Natural killer cell (primary cell): ENCODE measurements around the gene DACT1. TPM values are rescaled to one million over a fixed set of nuclear protein-coding genes. Genes with fewer than 3 reads are reported as not detected.

ENCODE experiments used
- ATAC-seq, 3 donors: fragments of 150-1000 bp in 2 of 3; fragments of 200-7000 bp in 1 of 3; cut with Tn5 transposase; 1 replicate in 1 of 3; 2 replicates in 2 of 3; pipeline ENCODE4 v1.10.0; 2021; ENCODE audit warnings: mild to moderate bottlenecking in 2 of 3, moderate library complexity in 2 of 3
- DNase-seq, 2 donors: peaks; one replicate each; pipeline versions ENCODE4 v3.0.0 to v3.0.0-alpha.2; 2013 to 2021; ENCODE audit warnings: mixed read lengths in 1 of 2
- H3K27ac ChIP-seq: one replicate; pipeline ENCODE4 v1.5.1; 2013; ENCODE audit warnings: mild to moderate bottlenecking, low read length
- H3K27me3 ChIP-seq: one replicate; pipeline ENCODE4 v1.6.1; 2013; ENCODE audit warnings: low read length; ENCODE audit not compliant: control insufficient read depth, insufficient read depth
- H3K36me3 ChIP-seq: one replicate; pipeline ENCODE4 v1.6.1; 2013; ENCODE audit warnings: low read length; ENCODE audit not compliant: control insufficient read depth, insufficient read depth
- H3K4me1 ChIP-seq: one replicate; pipeline ENCODE4 v1.6.1; 2013; ENCODE audit warnings: low read length; ENCODE audit not compliant: control insufficient read depth, insufficient read depth
- H3K4me3 ChIP-seq: one replicate; pipeline ENCODE4 v1.5.1; 2013; ENCODE audit warnings: low read length
- H3K9me3 ChIP-seq: one replicate; pipeline ENCODE4 v1.6.1; 2013; ENCODE audit warnings: low read length; ENCODE audit not compliant: control insufficient read depth, insufficient read depth
- H3K27ac Mint-ChIP-seq, 2 donors: one replicate each; pipeline ENCODE4 v1.8.0; 2022; ENCODE audit warnings: mild to moderate bottlenecking in 2 of 2, mixed read lengths in 2 of 2, moderate library complexity in 1 of 2
- H3K27me3 Mint-ChIP-seq, 2 donors: one replicate each; pipeline ENCODE4 v1.8.0; 2022; ENCODE audit warnings: low read depth in 2 of 2, mixed read lengths in 2 of 2
- H3K36me3 Mint-ChIP-seq: one replicate; pipeline ENCODE4 v1.8.0; 2022; ENCODE audit warnings: mixed read lengths
- H3K4me1 Mint-ChIP-seq, 2 donors: one replicate each; pipeline ENCODE4 v1.8.0; 2022; ENCODE audit warnings: mixed read lengths in 2 of 2
- H3K4me3 Mint-ChIP-seq: one replicate; pipeline ENCODE4 v1.8.0; 2022; ENCODE audit warnings: mild to moderate bottlenecking, moderate library complexity, mixed read lengths
- H3K9me3 Mint-ChIP-seq, 2 donors: one replicate each; pipeline ENCODE4 v1.8.0; 2022; ENCODE audit warnings: mixed read lengths in 2 of 2
- WGBS: methylation state at CpG from one replicate; pipeline ENCODE4 v1.1.7; 2013; ENCODE audit warnings: missing lambda C conversion rate; ENCODE audit not compliant: insufficient coverage; 5-methylcytosine and 5-hydroxymethylcytosine counted together
- intact Hi-C: fragments of 100-400 bp; cut with micrococcal nuclease; formaldehyde crosslinking; loops from one replicate; pipeline ENCODE4 v1.14.2; 2022
- total RNA-seq, 4 donors: library from RNA; stranded (reverse); fragments of 120-200 nt in 1 of 4; gene quantifications; one replicate each; pipeline versions ENCODE4 v1.2.3 to v1.2.4, GENCODE V29; 2013 to 2022
- TF ChIP-seq, protein P1 (sequence below): fragments of 200-600 bp; IDR thresholded peaks from one replicate; pipeline ENCODE4 v1.8.0; 2022; ENCODE audit warnings: antibody characterized with exemption

DACT1 gene
- total RNA-seq, 3 donors from 2014 or later (not counting 1 experiment from before 2014, with no cell fraction given), result 0.20 to 0.45 (median 0.33) TPM

- Histone ChIP-seq H3K4me1 (no peaks in the 10 kb centered on the region), H3K4me3 (no peak overlapping the region), H3K36me3 (no peaks in the 10 kb centered on the region), H3K27me3 (no peaks in the 10 kb centered on the region), H3K9me3 (no peaks in the 10 kb centered on the region), H3K27ac (no peak overlapping the region)
- Mint-ChIP-seq H3K9me3 (no peaks in the 10 kb centered on the region), H3K36me3 (no peaks in the 10 kb centered on the region), H3K27me3 (no peaks in the 10 kb centered on the region), H3K4me3 (no peak overlapping the region), H3K4me1 (no peaks in the 10 kb centered on the region), H3K27ac (no peak overlapping the region)
- TF ChIP-seq, protein P1, sequence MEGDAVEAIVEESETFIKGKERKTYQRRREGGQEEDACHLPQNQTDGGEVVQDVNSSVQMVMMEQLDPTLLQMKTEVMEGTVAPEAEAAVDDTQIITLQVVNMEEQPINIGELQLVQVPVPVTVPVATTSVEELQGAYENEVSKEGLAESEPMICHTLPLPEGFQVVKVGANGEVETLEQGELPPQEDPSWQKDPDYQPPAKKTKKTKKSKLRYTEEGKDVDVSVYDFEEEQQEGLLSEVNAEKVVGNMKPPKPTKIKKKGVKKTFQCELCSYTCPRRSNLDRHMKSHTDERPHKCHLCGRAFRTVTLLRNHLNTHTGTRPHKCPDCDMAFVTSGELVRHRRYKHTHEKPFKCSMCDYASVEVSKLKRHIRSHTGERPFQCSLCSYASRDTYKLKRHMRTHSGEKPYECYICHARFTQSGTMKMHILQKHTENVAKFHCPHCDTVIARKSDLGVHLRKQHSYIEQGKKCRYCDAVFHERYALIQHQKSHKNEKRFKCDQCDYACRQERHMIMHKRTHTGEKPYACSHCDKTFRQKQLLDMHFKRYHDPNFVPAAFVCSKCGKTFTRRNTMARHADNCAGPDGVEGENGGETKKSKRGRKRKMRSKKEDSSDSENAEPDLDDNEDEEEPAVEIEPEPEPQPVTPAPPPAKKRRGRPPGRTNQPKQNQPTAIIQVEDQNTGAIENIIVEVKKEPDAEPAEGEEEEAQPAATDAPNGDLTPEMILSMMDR, result no peak
- DNase-seq, result no peak
- 43% methylated on average over 1 of the region's 1 CpG for WGBS
- intact Hi-C loops, result no loop called here
- ATAC-seq, result no peak
Measured at GRCh38 chr14:58617619-58618018, 20.1 kb upstream of the DACT1 start.

DNA sequence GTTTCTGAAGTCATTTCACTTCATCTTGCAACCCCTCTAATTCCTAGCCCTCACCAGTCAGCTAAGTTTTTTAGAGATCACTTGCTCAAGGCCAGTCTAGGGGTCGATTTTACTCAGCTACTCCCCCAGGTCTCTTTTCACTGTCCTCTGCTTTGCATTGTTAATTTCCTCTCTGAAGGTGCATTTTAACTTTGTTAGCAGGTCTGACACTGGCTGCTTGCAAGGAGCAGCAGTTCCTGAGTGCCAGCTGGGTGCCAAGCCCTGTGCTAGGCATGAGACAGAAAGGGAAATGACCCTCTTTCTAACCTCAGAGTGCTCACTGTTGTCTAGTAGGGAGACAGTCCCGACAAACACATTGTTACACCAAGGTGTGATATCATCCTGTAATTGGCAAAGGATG, 17.8 kb upstream of the DACT1 start:
- WGBS, result 78% methylated on average over 2 of the region's 2 CpGs
- DNase-seq (no peak), ATAC-seq (no peak)
- Mint-ChIP-seq H3K4me3 (no peak overlapping the region), H3K27ac (no peak overlapping the region), H3K9me3 (no peaks in the 10 kb centered on the region), H3K36me3 (no peaks in the 10 kb centered on the region), H3K27me3 (no peaks in the 10 kb centered on the region), H3K4me1 (no peaks in the 10 kb centered on the region)
- intact Hi-C loops, result no loop called here
- Histone ChIP-seq H3K27ac (no peak overlapping the region), H3K4me3 (no peak overlapping the region), H3K9me3 (no peaks in the 10 kb centered on the region), H3K27me3 (no peaks in the 10 kb centered on the region), H3K36me3 (no peaks in the 10 kb centered on the region), H3K4me1 (no peaks in the 10 kb centered on the region)
- TF ChIP-seq, protein P1, result no peak

DNA sequence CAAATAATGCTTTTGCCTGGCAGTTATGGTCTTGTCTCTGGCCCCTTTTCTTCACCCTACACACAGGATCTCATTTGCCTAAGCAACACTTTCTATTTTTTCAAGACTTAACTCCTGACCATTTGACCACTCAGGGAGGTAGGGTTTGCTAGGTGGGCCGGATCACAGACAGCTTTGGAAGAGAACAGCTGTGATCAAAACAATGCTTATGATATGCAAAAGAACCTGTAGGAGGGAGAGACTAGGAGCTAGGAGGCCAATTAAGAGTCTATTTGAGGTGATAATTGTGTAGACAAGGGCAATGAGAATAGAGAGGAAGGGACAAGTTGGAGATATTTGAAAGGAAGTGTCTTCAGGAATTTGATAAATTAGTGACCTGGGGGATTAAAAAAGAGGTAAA, 12.3 kb upstream of the DACT1 start:
- ATAC-seq, result no peak
- H3K27me3 Mint-ChIP-seq, result no peaks in the 10 kb centered on the region
- 83% methylated on average over 1 of the region's 1 CpG for WGBS

DNA sequence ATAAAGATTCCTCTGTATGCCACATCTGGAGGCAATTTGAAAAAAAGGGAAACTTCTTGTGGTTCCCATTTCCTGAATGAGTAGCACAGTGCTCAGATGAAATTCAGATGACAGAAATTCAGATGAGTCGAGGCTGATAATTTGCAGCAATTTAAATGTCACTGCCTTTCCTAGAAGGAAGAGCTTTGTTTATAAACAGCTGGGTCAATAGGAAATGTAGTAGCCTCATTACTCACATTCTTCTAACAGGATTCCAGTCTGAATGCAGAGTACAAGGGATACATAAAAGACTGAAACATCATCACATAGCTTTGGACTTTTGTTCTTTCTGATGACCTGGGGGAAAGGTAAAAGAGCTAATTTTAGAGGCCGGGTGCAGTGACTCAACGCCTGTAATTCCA, 11.3 kb upstream of the DACT1 start:
- intact Hi-C loops, result no loop called here
- no peak for ATAC-seq

More for the DNA sequence above, 12.3 kb upstream of the DACT1 start:
- Mint-ChIP-seq H3K36me3 (no peaks in the 10 kb centered on the region), H3K4me3 (no peak overlapping the region), H3K9me3 (no peaks in the 10 kb centered on the region), H3K27ac (no peak overlapping the region), H3K4me1 (no peaks in the 10 kb centered on the region)
- H3K36me3 ChIP-seq, result no peaks in the 10 kb centered on the region
- H3K9me3 ChIP-seq, result no peaks in the 10 kb centered on the region
- no peak overlapping the region for H3K4me3 ChIP-seq
- H3K27ac ChIP-seq, result no peak overlapping the region
- no peaks in the 10 kb centered on the region for H3K27me3 ChIP-seq
- intact Hi-C loops, result no loop called here
- TF ChIP-seq, protein P1, result no peak
- H3K4me1 ChIP-seq, result no peaks in the 10 kb centered on the region
- DNase-seq, result no peak

More for the DNA sequence above, 11.3 kb upstream of the DACT1 start:
- Histone ChIP-seq H3K27ac (no peak overlapping the region), H3K4me3 (no peak overlapping the region), H3K36me3 (no peaks in the 10 kb centered on the region), H3K27me3 (no peaks in the 10 kb centered on the region), H3K9me3 (no peaks in the 10 kb centered on the region), H3K4me1 (no peaks in the 10 kb centered on the region)
- TF ChIP-seq, protein P1, result no peak
- Mint-ChIP-seq H3K27ac (no peak overlapping the region), H3K36me3 (no peaks in the 10 kb centered on the region), H3K4me3 (no peak overlapping the region), H3K27me3 (no peaks in the 10 kb centered on the region), H3K4me1 (no peaks in the 10 kb centered on the region), H3K9me3 (no peaks in the 10 kb centered on the region)
- 43% methylated on average over 3 of the region's 3 CpGs for WGBS
- DNase-seq, result no peak
